ENCODE data around the gene CHAF1A.

Gene CHAF1A

GRCh38 chr19:4366666-4367335 is 35.6 kb upstream of the CHAF1A start:
- H3K27ac ChIP-seq: no peak overlapping the region
- DNase-seq (ENCODE audit: low read depth, low spot score): no peak

- no peak for DNase-seq (ENCODE audit: low read depth, low spot score)
- no peak overlapping the region for H3K27ac ChIP-seq
Measured at GRCh38 chr19:4367336-4367723, 35.1 kb upstream of the CHAF1A start.

GRCh38 chr19:4367781-4368127 is 34.7 kb upstream of the CHAF1A start:
- H3K27ac ChIP-seq: peak overlapping the region; percentile 98
- DNase-seq (ENCODE audit: low read depth, low spot score): no peak

GRCh38 chr19:4368128-4368820 is 34.2 kb upstream of the CHAF1A start:
- DNase-seq (ENCODE audit: low read depth, low spot score): no peak
- H3K27ac ChIP-seq: peak overlapping the region; percentile 98

DNA sequence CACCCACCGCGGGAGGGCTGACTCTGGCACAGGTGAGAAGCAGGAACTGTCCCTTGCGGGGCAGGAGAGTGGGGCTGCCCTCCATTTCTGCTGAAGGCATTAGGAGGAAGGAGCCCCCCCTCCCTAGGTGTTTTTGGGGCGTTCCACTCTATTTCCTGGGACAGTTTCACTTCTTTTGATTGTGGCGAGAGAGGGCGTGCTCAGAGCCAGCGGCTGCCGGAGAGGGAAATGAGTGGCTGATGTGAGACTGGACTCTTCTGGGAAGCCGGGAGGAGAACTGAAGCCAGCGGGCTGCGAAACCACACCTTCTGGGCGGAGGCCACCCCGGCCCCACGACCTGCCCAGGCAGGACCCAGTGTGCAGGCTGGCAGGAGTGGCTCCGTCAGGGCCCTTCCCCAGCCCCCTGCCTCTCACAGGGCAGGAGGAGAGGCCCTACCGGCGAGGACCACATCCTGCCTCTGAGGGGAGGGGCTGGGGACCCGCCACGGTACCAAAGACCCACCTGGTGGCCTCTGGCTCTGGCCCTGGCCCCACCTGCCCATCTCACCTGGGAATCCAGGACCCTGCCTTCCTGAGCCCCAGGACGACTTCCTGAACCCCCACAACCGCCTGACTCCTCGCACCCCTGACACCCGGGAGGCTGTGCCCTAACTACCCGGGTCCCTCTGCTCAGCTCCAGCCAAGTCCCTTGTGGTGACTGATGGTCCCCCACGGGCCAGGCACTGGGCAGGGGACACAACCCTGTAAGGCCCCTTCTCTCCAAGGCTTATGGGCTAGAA is 33.1 kb upstream of the CHAF1A start:
- peak overlapping the region; percentile 98 for H3K27ac ChIP-seq
- no peak for DNase-seq (ENCODE audit: low read depth, low spot score)

DNA sequence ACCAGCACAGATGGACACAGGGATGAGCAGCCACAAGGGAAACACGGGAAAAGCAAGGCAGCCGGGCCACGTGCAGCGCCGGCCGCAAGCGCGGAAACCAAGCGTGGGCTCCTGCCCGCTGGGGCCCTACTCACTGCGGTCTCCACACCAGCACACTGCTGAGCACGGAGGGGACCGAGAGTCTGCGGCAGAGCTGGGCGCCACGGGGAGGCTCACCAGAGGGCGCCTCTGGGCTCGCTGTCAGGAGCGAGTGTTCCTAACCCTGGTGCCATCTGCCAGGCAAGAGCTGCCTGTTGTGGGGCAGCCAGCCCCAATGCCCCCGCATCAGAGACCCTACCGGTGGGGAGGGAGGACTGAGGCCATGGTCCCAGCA is 32.6 kb upstream of the CHAF1A start:
- H3K27ac ChIP-seq: peak overlapping the region; percentile 98
- DNase-seq (ENCODE audit: low read depth, low spot score): no peak

DNA sequence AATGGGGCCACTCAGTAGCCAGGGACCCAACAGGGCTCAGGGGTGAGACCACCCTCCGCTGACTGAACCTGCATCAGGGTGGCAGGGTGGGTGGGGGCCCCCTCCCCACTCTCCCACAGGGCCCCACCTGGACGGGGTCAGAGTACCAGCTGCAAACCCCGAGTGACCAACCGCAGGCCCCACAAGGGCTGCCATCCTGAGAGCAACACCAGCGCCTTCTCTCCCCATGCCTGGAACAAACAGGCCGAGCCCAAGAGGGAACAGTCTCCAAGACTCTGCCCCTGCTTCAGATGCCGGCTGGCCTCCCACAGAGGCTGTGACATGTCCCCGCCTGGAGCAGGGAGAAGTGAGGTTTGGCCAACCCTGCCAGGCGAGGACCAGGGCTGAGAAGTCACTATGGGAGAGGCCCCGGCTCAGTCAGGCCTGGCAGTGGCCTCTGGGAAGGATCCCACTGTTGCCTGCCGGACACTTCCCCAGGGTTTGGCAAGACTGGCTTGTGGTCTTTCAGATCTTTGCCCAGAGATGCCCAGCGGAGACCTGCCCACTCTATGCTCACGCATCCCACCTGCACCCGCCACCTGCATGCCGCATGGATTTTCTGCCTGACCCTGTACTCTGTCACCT is 31.9 kb upstream of the CHAF1A start:
- peak overlapping the region; percentile 98 for H3K27ac ChIP-seq
- DNase-seq (ENCODE audit: low read depth, low spot score): no peak

DNA sequence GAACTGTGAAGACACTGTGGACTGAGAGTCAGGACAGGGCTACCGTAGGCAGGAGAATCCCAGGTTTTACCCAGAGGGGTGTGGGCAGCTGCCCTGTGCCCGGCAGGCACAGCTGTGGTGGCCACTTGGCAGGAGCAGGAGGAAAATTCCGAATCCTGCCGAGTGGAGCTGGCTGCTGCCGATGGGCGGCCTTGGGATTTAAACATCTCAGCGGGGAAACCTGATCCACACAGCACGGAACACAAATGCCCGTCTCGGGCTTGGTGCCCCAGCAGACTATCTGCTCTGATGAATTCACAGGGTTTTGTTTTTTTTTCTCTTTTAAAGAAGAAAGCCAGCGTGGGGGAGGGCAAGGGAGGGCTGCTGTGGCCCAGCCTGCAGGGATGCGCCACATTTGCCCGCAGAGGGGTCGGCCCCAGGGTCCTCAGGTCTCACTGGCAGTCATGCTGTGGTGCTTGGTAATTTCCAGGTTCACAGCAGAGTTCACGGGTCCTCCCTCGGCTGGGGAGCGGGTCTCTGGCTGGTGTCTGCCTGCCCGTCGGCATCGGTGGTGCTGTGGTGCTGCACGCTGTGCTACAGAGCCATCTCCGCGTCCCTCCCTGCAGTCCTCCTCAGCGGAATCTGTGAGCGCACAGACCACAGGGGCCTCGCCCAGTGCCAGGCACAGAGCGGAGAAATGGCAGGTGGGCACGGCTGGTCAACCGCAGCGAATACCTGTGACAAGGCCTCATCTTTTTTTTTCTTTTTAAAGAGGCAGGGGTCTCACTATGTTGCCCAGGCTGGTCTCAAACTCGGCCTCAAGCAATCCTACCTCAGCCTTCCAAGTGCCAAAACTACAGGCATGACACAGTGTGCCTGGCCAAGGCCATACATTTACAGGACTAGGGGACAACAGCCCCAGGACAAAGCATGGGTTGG is 30.9 kb upstream of the CHAF1A start:
- peak overlapping the region; percentile 98 for H3K27ac ChIP-seq
- DNase-seq (ENCODE audit: low read depth, low spot score): no peak

DNA sequence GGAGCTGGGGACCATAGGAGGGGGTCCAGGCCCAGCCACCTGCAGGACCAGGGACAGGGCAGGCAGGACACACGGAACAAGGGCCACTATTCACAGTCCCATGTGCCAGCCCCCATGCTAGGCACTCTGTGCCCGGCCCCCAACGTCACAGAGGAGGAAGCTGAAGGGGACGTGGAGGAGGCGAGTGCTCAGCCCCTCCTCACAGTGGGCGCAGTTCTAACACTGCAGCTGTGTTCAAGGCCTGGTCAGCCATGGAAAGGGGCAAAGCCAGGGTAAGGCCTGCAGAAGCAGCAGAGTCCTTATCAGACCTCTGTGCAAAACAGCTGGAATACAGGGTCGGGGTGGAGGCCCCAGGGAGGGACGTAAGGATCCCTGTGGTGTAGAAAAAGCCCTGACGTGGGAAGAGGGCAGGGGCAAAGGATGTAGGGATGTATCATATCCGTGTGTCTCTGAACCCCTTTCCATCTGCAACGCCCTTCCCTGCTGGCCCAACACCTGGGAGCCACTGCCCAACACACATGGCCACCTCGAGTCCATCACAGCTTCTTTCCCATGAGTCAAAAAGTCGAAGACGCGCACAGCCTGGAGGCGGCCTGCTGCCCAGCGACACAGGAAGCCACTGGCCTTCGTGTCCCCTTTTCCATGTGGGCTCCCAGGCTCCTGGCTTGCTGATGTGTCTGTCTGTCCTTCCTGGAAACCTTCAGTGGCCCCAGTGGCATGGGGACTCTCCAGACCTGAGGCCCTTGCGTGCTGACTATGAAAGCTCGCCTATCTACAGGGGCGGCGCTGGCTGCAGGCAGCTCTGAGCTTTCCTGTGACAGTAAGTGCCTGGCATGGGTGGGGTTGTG is 30.1 kb upstream of the CHAF1A start:
- peak overlapping the region; percentile 96 for H3K27ac ChIP-seq
- DNase-seq (ENCODE audit: low read depth, low spot score): no peak

- no peak for DNase-seq (ENCODE audit: low read depth, low spot score)
- peak overlapping the region; percentile 96 for H3K27ac ChIP-seq
Measured at GRCh38 chr19:4373013-4373367, 29.4 kb upstream of the CHAF1A start.

- no peak for DNase-seq (ENCODE audit: low read depth, low spot score)
- H3K27ac ChIP-seq: peak overlapping the region; percentile 96
Measured at GRCh38 chr19:4373601-4374497, 28.6 kb upstream of the CHAF1A start.

GRCh38 chr19:4374498-4375163 is 27.8 kb upstream of the CHAF1A start:
- DNase-seq (ENCODE audit: low read depth, low spot score): no peak
- peak overlapping the region; percentile 96 for H3K27ac ChIP-seq

- DNase-seq (ENCODE audit: low read depth, low spot score): no peak
- H3K27ac ChIP-seq: peak overlapping the region; percentile 96
Measured at GRCh38 chr19:4375164-4376027, 27.0 kb upstream of the CHAF1A start.

DNA sequence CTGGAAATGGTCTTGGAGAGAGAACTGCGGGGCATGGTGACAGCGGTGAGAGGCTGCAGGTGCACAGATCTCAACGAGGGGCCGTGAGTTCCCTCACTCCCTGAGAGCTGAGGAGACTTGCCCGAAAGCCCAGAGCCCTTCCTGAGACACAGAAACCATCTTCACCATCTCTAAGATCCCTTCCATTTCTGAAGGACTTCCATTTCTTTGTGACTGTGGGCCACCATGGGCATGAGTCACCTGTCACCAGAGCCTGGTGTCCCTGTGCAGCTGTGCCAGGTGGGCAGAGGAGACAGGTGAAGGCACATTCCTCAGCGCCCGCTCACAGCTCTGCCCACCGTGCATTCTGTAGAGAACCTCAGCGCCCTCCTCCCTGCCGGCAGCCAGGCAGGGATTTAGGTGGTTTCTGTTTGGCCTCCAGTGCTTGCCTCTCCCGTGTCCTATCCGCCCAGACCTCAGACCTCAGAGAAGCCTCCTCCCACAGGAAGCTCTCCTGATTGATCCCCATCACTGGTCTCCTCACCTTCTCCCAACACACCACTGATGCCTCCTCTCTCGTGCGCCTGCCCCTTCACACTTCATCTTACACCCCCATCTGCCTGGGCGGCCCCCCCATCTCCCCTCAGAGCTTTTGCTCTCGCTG is 26.3 kb upstream of the CHAF1A start:
- no peak for DNase-seq (ENCODE audit: low read depth, low spot score)
- peak overlapping the region; percentile 96 for H3K27ac ChIP-seq

- H3K27ac ChIP-seq: peak overlapping the region; percentile 96
- DNase-seq (ENCODE audit: low read depth, low spot score): no peak
Measured at GRCh38 chr19:4376671-4376990, 25.8 kb upstream of the CHAF1A start.

DNA sequence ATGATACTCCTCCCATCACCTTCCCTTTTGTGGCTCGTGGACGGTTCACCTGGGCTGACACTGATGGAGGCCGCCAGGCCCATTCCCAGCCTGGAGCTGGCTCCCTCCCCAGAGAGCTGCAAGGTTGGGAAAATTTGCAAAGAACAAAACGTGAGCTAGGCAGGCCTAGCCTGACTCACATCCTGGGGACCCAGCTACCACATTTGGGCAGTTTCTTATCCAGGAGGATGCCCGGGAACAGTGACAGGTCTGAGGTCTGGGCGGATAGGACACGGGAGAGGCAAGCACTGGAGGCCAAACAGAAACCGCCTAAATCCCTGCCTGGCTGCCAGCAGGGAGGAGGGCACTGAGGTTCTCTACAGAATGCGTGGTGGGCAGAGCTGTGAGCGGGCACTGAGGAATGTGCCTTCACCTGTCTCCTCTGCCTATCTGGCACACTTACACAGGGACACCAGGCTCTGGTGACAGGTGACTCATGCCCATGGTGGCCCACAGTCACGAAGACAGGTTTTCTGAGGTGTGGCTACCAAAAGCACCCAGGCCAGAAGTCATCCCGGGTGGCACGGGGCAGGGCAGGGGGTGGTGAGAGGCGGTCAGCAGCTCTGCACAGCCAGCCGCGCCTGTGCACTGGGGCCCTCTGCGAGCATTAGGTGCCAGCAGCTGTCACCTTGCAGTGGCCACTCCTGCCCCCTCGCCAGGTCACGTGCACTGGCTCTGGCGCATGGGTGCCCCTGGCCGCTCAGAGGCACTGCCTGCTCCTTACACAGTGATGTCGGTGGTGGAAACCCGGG is 25.3 kb upstream of the CHAF1A start:
- DNase-seq (ENCODE audit: low read depth, low spot score): no peak
- peak overlapping the region; percentile 96 for H3K27ac ChIP-seq
